ENCODE results near the gene PDIA2. TPM values are rescaled to one million over a fixed set of nuclear protein-coding genes. Genes with fewer than 3 reads are reported as not detected.

The PDIA2 gene
- total and polyA plus RNA-seq, 10 of the 15 experiments (the other 5 are each of a cell fraction or from before 2014, with no cell fraction given), result 0.11 to 0.36 TPM; not detected in 8

GRCh38 chr16:314795-315299 lies 31.9 kb downstream of the PDIA2 start:
- BruUV-seq (replicated peaks), result no TSS peak
- Histone ChIP-seq H3K4me2 (ENCODE audit: control insufficient read depth, insufficient read depth) (no peak overlapping the region), H4K20me1 (ENCODE audit: control insufficient read depth, insufficient read depth) (no peaks in the 10 kb centered on the region), H3K27ac (ENCODE audit: control insufficient read depth, insufficient read depth) (no peak overlapping the region), H3K27me3 (replicated peaks in 1 of 2; ENCODE audit: control insufficient read depth in 2 of 2, insufficient read depth in 2 of 2, low read length in 1 of 2) (no peaks in the 10 kb centered on the region), H3K4me1 (ENCODE audit: control insufficient read depth, insufficient read depth, low read length) (no peaks in the 10 kb centered on the region), H3K79me2 (ENCODE audit: control insufficient read depth, insufficient read depth, low read length) (no peaks in the 10 kb centered on the region; the same call in none of the 2 replicates), H3K4me3 (no peak overlapping the region), H3K9ac (ENCODE audit: control insufficient read depth, insufficient read depth, low read length) (no peak overlapping the region), H3K9me3 (replicated peaks; ENCODE audit: control insufficient read depth, insufficient read depth, low read length) (no peaks in the 10 kb centered on the region), H3K36me3 (ENCODE audit: control insufficient read depth in 2 of 2, insufficient read depth in 2 of 2, low read length in 1 of 2) (peaks cover 3 to 20% of the 10 kb centered on the region in 2 experiments; a peak in 3 of 4 replicates), H2AFZ (ENCODE audit: control insufficient read depth, low read depth, low read length) (no peak overlapping the region)
- intact Hi-C loops (cut with micrococcal nuclease; ENCODE audit: unreplicated experiment) (no loop called here), in situ Hi-C loops (cut with MboI) (no loop called here)
- ATAC-seq (no peak), DNase-seq (ENCODE audit: low read depth, low spot score) (no peak), FAIRE-seq (no peak)
- ChIA-PET CTCF (no interaction called here), RAD21 (ENCODE audit: unreplicated experiment) (interaction anchor here (0.7 kb wide), 1 partner anchor 25 kb away, joined by 3 read pairs; no protein-coding TSS in a partner anchor), SMC1A (ENCODE audit: uncharacterized antibody, unreplicated experiment) (no interaction called here), POLR2A (interaction anchor here (0.6 kb wide), 1 partner anchor 81 kb away, joined by 4 read pairs; no protein-coding TSS in a partner anchor)
- no peak for TF ChIP-seq CEBPB (IDR thresholded peaks at IDR 0.05; ENCODE audit: borderline replicate concordance in 1 of 2, low read depth in 2 of 2, low read length in 2 of 2)
- no peak for TF ChIP-seq RCOR1 (conservative IDR thresholded peaks at IDR 0.05; ENCODE audit: low read depth, low read length)
- no peak for TF ChIP-seq USF1 (IDR thresholded peaks at IDR 0.05; ENCODE audit: borderline replicate concordance, extremely low read length, insufficient read depth, low read depth, low read length)
- TF ChIP-seq LARP7 (IDR thresholded peaks at IDR 0.05), result no peak
- no peak for TF ChIP-seq SREBF2 (IDR thresholded peaks at IDR 0.05; ENCODE audit: low read length)
- TF ChIP-seq MXI1 (IDR thresholded peaks at IDR 0.05; ENCODE audit: low read depth, low read length), result no peak
- no peak for TF ChIP-seq CHD1 (IDR thresholded peaks at IDR 0.05; ENCODE audit: low read depth, low read length)
- WGBS (ENCODE audit: insufficient coverage, insufficient replicate concordance, low lambda C conversion rate, missing lambda C conversion rate), result 69% methylated on average over 14 of the region's 14 CpGs
